GM18873 (cell line): ENCODE results near the gene NFIA.

Source experiments
- ATAC-seq: cut with Tn5 transposase; IDR thresholded peaks from one replicate; pipeline ENCODE4 v1.9.1; 2021; ENCODE audit warnings: mild to moderate bottlenecking, moderate library complexity, moderate number of reproducible peaks; ENCODE audit not compliant: unreplicated experiment, low FRiP score

NFIA gene

GRCh38 chr1:61098906-61099437 lies 16.6 kb downstream of the NFIA start:
- ATAC-seq = no peak

- ATAC-seq = no peak
Observed at GRCh38 chr1:61100578-61100977, 18.2 kb downstream of the NFIA start.

- ATAC-seq = no peak
Observed at GRCh38 chr1:61101536-61101935, 19.2 kb downstream of the NFIA start.

- no peak for ATAC-seq
Observed at GRCh38 chr1:61102041-61102440, 19.7 kb downstream of the NFIA start.

GRCh38 chr1:61102621-61103020 lies 20.3 kb downstream of the NFIA start:
- no peak for ATAC-seq

GRCh38 chr1:61104220-61104671 lies 21.9 kb downstream of the NFIA start:
- ATAC-seq = no peak

GRCh38 chr1:61107638-61108037 lies 25.3 kb downstream of the NFIA start:
- ATAC-seq = no peak

GRCh38 chr1:61109158-61109557 lies 26.8 kb downstream of the NFIA start:
- no peak for ATAC-seq

- ATAC-seq = no peak
Observed at GRCh38 chr1:61109910-61110309, 27.5 kb downstream of the NFIA start.

- no peak for ATAC-seq
Observed at GRCh38 chr1:61110554-61110953, 28.2 kb downstream of the NFIA start.

- no peak for ATAC-seq
Observed at GRCh38 chr1:61111084-61112004, 29.0 kb downstream of the NFIA start.

- ATAC-seq = no peak
Observed at GRCh38 chr1:61114178-61114870, 32.0 kb downstream of the NFIA start.

- ATAC-seq = no peak
Observed at GRCh38 chr1:61115436-61115835, 33.1 kb downstream of the NFIA start.

GRCh38 chr1:61116421-61116820 lies 34.1 kb downstream of the NFIA start:
- ATAC-seq = no peak

- ATAC-seq = no peak
Observed at GRCh38 chr1:61117283-61117682, 34.9 kb downstream of the NFIA start.

- ATAC-seq = no peak
Observed at GRCh38 chr1:61119085-61119484, 36.7 kb downstream of the NFIA start.

GRCh38 chr1:61120246-61120840 lies 38.0 kb downstream of the NFIA start:
- ATAC-seq = no peak

- no peak for ATAC-seq
Observed at GRCh38 chr1:61120998-61121397, 38.6 kb downstream of the NFIA start.

GRCh38 chr1:61121631-61122030 lies 39.3 kb downstream of the NFIA start:
- ATAC-seq = no peak

GRCh38 chr1:61122389-61122788 lies 40.0 kb downstream of the NFIA start:
- ATAC-seq = no peak

GRCh38 chr1:61123326-61123725 lies 41.0 kb downstream of the NFIA start:
- no peak for ATAC-seq
